HUDEP-2 (cell line): ENCODE data around the gene MXD3.
A peak's percentile ranks its signal among the peaks of the same experiment; 100 is the strongest.
"Not testable (repeated sequence)": the region's sequence is repeated elsewhere in the genome, so short reads cannot be mapped to it uniquely, and the experiment has no call there.

Experiments used
- DNase-seq, 76 experiments: peaks; one replicate each; lab custom pipeline; 2025; ENCODE audit not compliant: unreplicated experiment in 76 of 76; lab: John Stamatoyannopoulos, UW

The MXD3 gene

GRCh38 chr5:177344891-177345290 lies 33.2 kb upstream of the MXD3 start:
- no peak for DNase-seq

- DNase-seq = no peak
These were observed 32.1 kb upstream of the MXD3 start for GRCh38 chr5:177343777-177344176.

GRCh38 chr5:177343000-177343399 lies 31.3 kb upstream of the MXD3 start:
- DNase-seq = not testable (repeated sequence)

GRCh38 chr5:177339107-177339638 lies 27.5 kb upstream of the MXD3 start:
- DNase-seq = no peak

- DNase-seq = no peak
These were observed 26.8 kb upstream of the MXD3 start for GRCh38 chr5:177338251-177339106.

GRCh38 chr5:177336603-177337494 lies 25.2 kb upstream of the MXD3 start:
- no peak for DNase-seq

- peak in 54 of 76 experiments; percentile 4 to 62 (median 37) for DNase-seq
These were observed 24.4 kb upstream of the MXD3 start for GRCh38 chr5:177336112-177336511.

- no peak for DNase-seq
These were observed 24.0 kb upstream of the MXD3 start for GRCh38 chr5:177335701-177336065.

GRCh38 chr5:177334781-177335700 lies 23.3 kb upstream of the MXD3 start:
- DNase-seq = no peak

- DNase-seq = no peak
These were observed 22.5 kb upstream of the MXD3 start for GRCh38 chr5:177334155-177334551.

- no peak for DNase-seq
These were observed 21.9 kb upstream of the MXD3 start for GRCh38 chr5:177333420-177334154.

- DNase-seq = no peak
These were observed 21.2 kb upstream of the MXD3 start for GRCh38 chr5:177332896-177333260.

GRCh38 chr5:177332031-177332895 lies 20.6 kb upstream of the MXD3 start:
- DNase-seq = no peak

- DNase-seq = no peak
These were observed 19.5 kb upstream of the MXD3 start for GRCh38 chr5:177330991-177331842.

GRCh38 chr5:177329883-177330282 lies 18.2 kb upstream of the MXD3 start:
- DNase-seq = no peak

- no peak for DNase-seq
These were observed 17.0 kb upstream of the MXD3 start for GRCh38 chr5:177328545-177329231.
